Activated B cell treated with CpG ODN at 0.5 μM for 24 hours (primary cell): ENCODE results near the gene CUL4B. TPM values are rescaled to one million over a fixed set of nuclear protein-coding genes. Genes with fewer than 3 reads are reported as not detected.
"Not testable (repeated sequence)": the region's sequence is repeated elsewhere in the genome, so short reads cannot be mapped to it uniquely, and the experiment has no call there.

Source experiments
- ATAC-seq: fragments of 200-7000 bp; cut with Tn5 transposase; one replicate; pipeline ENCODE4 v1.10.0; 2021; ENCODE audit warnings: low read depth, mild to moderate bottlenecking, moderate library complexity
- CTCF ChIA-PET: fragments of 350-600 bp; sonication (Branson Sonifier 250); formaldehyde crosslinking; loops from one replicate; lab custom pipeline; 2021; ENCODE audit warnings: antibody characterized with exemption; lab: Charles Lee
- POLR2A ChIA-PET: fragments of 350-600 bp; sonication (Branson Sonifier 250); formaldehyde crosslinking; loops from one replicate; lab custom pipeline; 2021; ENCODE audit warnings: antibody characterized with exemption; lab: Charles Lee
- DNase-seq: peaks from one replicate; pipeline ENCODE4 v3.0.0; 2022
- H3K27ac Mint-ChIP-seq: one replicate; pipeline ENCODE4 v1.8.0; 2020; ENCODE audit warnings: mixed read lengths
- H3K27me3 Mint-ChIP-seq: one replicate; pipeline ENCODE4 v1.8.0; 2021; ENCODE audit warnings: mixed read lengths
- H3K36me3 Mint-ChIP-seq: one replicate; pipeline ENCODE4 v1.8.0; 2021; ENCODE audit warnings: low read depth, mixed read lengths
- H3K4me1 Mint-ChIP-seq: one replicate; pipeline ENCODE4 v1.8.0; 2021; ENCODE audit warnings: mixed read lengths
- H3K4me3 Mint-ChIP-seq: one replicate; pipeline ENCODE4 v1.8.0; 2020; ENCODE audit warnings: mild to moderate bottlenecking, mixed read lengths
- H3K9me3 Mint-ChIP-seq: one replicate; pipeline ENCODE4 v1.8.0; 2020; ENCODE audit warnings: mixed read lengths
- CTCF ChIP-seq: fragments of 200-600 bp; IDR thresholded peaks from one replicate; pipeline ENCODE4 v1.8.0; 2022; ENCODE audit warnings: antibody characterized with exemption, mild to moderate bottlenecking
- intact Hi-C: fragments of 100-400 bp; cut with micrococcal nuclease; formaldehyde crosslinking; loops from one replicate; pipeline ENCODE4 v1.15.1; 2024
- total RNA-seq: library from RNA; stranded (reverse); gene quantifications from 2 replicates; pipeline ENCODE4 v1.2.3, GENCODE V29; 2022

The CUL4B gene
- total RNA-seq, 1 donor from 2014 or later = 35.9 TPM

DNA sequence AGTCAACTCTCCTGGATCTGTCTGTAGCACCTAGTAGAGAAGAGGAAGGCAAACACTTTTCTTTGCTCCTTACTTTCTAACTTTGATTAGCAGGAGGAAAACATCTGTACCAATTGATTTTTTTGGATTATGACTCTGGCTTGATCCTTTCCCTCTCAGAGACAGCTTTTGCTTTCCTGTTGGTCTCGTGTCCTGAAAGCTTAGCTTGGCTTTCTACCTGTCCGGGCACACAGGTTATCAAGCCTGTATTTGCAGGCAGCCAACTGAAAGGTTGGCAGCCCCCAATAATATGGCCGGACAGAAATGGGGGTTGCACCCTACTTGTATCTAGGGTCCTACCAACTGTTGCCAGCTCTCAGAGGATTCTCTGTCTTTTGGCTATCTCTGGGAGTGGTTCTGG is 48.5 kb downstream of the CUL4B start:
- no peak for TF ChIP-seq CTCF
- no peak overlapping the region for H3K27ac Mint-ChIP-seq
- no peak overlapping the region for H3K4me3 Mint-ChIP-seq
- no peak for DNase-seq
- no peaks in the 10 kb centered on the region for H3K27me3 Mint-ChIP-seq
- no peaks in the 10 kb centered on the region for H3K9me3 Mint-ChIP-seq
- ChIA-PET POLR2A (no interaction called here), CTCF (no interaction called here)
- no peaks in the 10 kb centered on the region for H3K4me1 Mint-ChIP-seq
- intact Hi-C loops = loop anchor here (5.0 kb wide), 1 partner anchor 260 kb away; no protein-coding TSS in a partner anchor
- H3K36me3 Mint-ChIP-seq = peaks cover 2% of the 10 kb centered on the region
- ATAC-seq = no peak

DNA sequence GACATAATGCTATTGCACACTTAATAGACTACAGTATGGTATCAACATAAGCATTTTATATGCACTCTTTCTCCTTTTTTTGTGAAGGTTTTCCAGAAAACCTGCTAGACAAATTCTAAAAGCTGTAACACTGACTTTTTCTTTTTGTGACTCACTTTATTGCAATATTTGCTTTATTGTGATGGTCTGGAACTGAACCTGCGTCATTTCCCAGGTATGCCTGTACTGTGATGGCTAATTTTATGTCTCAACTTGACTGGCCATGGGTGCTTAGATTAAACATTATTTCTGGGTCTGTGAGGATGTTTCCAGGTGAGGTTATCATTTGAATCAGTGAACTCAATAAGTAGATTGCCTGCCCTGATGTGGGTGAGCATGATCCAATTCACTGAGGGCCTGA is 56.2 kb downstream of the CUL4B start:
- CTCF ChIA-PET = no interaction called here
- intact Hi-C loops = no loop called here
- ATAC-seq = no peak
- POLR2A ChIA-PET = no interaction called here
- no peak overlapping the region for H3K27ac Mint-ChIP-seq
- DNase-seq = no peak
- no peaks in the 10 kb centered on the region for H3K9me3 Mint-ChIP-seq
- no peak overlapping the region for H3K4me3 Mint-ChIP-seq
- TF ChIP-seq CTCF = no peak
- no peaks in the 10 kb centered on the region for H3K27me3 Mint-ChIP-seq
- no peaks in the 10 kb centered on the region for H3K36me3 Mint-ChIP-seq
- no peaks in the 10 kb centered on the region for H3K4me1 Mint-ChIP-seq

DNA sequence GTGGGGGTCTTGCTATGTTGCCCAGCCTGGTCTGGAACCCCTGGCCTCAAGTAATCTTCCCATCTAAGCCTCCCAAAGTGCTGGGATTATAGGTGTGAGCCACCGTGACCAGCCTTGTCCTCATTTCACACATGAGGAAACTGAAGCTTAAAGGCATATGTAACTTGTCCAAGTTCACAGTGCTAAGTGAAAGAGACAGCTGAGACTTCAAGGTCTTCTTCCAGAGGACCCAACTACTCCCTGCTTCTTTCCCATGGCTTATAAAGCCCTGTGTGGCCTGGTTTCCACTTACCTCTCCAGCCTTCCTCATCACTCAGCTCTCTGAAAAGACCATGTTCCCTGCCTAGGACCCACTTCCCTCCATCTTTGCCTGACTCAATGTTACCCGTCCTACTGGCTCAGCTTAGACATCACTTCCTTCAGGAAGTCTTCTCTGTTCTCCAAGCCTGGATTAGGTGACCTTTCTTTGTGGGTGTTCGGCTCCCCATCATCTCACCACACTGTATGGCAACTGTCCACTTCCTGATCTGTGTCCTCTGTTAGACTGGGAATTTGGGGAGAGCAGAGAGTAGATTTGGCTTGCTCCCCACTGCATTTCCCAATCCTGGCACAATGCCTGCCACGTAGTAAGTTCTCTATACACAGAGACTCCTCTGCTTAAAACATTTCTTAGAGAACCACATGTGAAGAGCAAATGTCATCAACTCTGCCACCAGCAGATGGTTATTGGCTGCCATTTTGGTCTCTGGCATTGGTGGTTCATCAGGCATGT is 61.3 kb downstream of the CUL4B start:
- Mint-ChIP-seq H3K27ac (no peak overlapping the region), H3K4me1 (peaks cover 3% of the 10 kb centered on the region), H3K36me3 (no peaks in the 10 kb centered on the region), H3K4me3 (no peak overlapping the region), H3K27me3 (no peaks in the 10 kb centered on the region), H3K9me3 (no peaks in the 10 kb centered on the region)
- ChIA-PET POLR2A (no interaction called here), CTCF (interaction anchor here (1.5 kb wide), 1 partner anchor 165 kb away, joined by 4 read pairs; no protein-coding TSS in a partner anchor)
- no peak for TF ChIP-seq CTCF
- ATAC-seq (no peak), DNase-seq (no peak)
- intact Hi-C loops = loop anchor here (10.0 kb wide), 1 partner anchor 1075 kb away; no protein-coding TSS in a partner anchor

- DNase-seq, H3K4me3 Mint-ChIP-seq, H3K27ac Mint-ChIP-seq: not testable (repeated sequence)
These were observed 70.6 kb downstream of the CUL4B start for GRCh38 chrX:120490119-120490518.

GRCh38 chrX:120486786-120487185 is 74.0 kb downstream of the CUL4B start:
- Mint-ChIP-seq H3K36me3 (no peaks in the 10 kb centered on the region), H3K27me3 (no peaks in the 10 kb centered on the region), H3K27ac (no peak overlapping the region), H3K9me3 (no peaks in the 10 kb centered on the region), H3K4me3 (peak overlapping the region; percentile 15), H3K4me1 (peaks cover 14% of the 10 kb centered on the region)
- ATAC-seq (no peak), DNase-seq (no peak)
- POLR2A ChIA-PET = interaction anchor here (0.5 to 1.6 kb wide), 4 partner anchors 18 to 117 kb away, joined by 5 to 16 read pairs (median 8); partner anchors contain the start of genes CUL4B, LAMP2 and MCTS1
- no peak for TF ChIP-seq CTCF
- CTCF ChIA-PET = interaction anchor here (0.7 to 1.1 kb wide), 2 partner anchors 18 to 70 kb away, joined by 3 to 5 read pairs; partner anchors contain the start of gene LAMP2
- intact Hi-C loops = loop anchor here (2.0 to 5.0 kb wide), 2 partner anchors 74 to 146 kb away; partner anchors contain the start of genes C1GALT1C1 and CUL4B

More at GRCh38 chrX:120490119-120490518, 70.6 kb downstream of the CUL4B start:
- CTCF ChIA-PET, H3K9me3 Mint-ChIP-seq, H3K27me3 Mint-ChIP-seq, H3K36me3 Mint-ChIP-seq, ATAC-seq, POLR2A ChIA-PET: not testable (repeated sequence)
- peaks cover 13% of the 10 kb centered on the region for H3K4me1 Mint-ChIP-seq
- intact Hi-C loops = loop anchor here (10.0 kb wide), 1 partner anchor 1085 kb away; no protein-coding TSS in a partner anchor
